Activated CD8-positive, alpha-beta T cell treated with anti-CD3 and anti-CD28 coated beads for 36 hours (primary cell): ENCODE data around the gene TNFRSF14. TPM values are rescaled to one million over a fixed set of nuclear protein-coding genes. Genes with fewer than 3 reads are reported as not detected.

Source experiments
- ATAC-seq: fragments of 200-7000 bp; cut with Tn5 transposase; one replicate; pipeline ENCODE4 v1.10.0; 2021; ENCODE audit warnings: mild to moderate bottlenecking, moderate library complexity
- CTCF ChIA-PET: fragments of 350-600 bp; sonication (Branson Sonifier 250); formaldehyde crosslinking; loops from one replicate; lab custom pipeline; 2021; ENCODE audit warnings: antibody characterized with exemption; lab: Charles Lee
- POLR2A ChIA-PET: fragments of 350-600 bp; sonication (Branson Sonifier 250); formaldehyde crosslinking; loops from one replicate; lab custom pipeline; 2021; ENCODE audit warnings: antibody characterized with exemption; lab: Charles Lee
- DNase-seq: peaks from one replicate; pipeline ENCODE4 v3.0.0-alpha.2; 2020
- H3K27ac Mint-ChIP-seq: one replicate; pipeline ENCODE4 v1.8.0; 2021; ENCODE audit warnings: mild to moderate bottlenecking, mixed read lengths
- H3K27me3 Mint-ChIP-seq: one replicate; pipeline ENCODE4 v1.8.0; 2021; ENCODE audit warnings: mixed read lengths
- H3K36me3 Mint-ChIP-seq: one replicate; pipeline ENCODE4 v1.8.0; 2021; ENCODE audit warnings: low read depth, mixed read lengths
- H3K4me1 Mint-ChIP-seq: one replicate; pipeline ENCODE4 v1.8.0; 2021; ENCODE audit warnings: low read depth, mixed read lengths
- H3K4me3 Mint-ChIP-seq: one replicate; pipeline ENCODE4 v1.8.0; 2021; ENCODE audit warnings: mild to moderate bottlenecking, moderate library complexity, mixed read lengths
- H3K9me3 Mint-ChIP-seq: one replicate; pipeline ENCODE4 v1.8.0; 2021; ENCODE audit warnings: mixed read lengths
- intact Hi-C: fragments of 100-400 bp; cut with micrococcal nuclease; formaldehyde crosslinking; loops from one replicate; pipeline ENCODE4 v1.10.0; 2022
- total RNA-seq, 2 experiments: library from RNA; stranded (reverse); gene quantifications; one replicate each; pipeline ENCODE4 v1.2.3, GENCODE V29; 2021
- TF ChIP-seq, protein P1 (sequence below): fragments of 200-600 bp; IDR thresholded peaks from one replicate; pipeline ENCODE4 v1.8.0; 2022; ENCODE audit warnings: antibody characterized with exemption, mild to moderate bottlenecking

Gene TNFRSF14
- total RNA-seq, 2 experiments from 2014 or later, result 134 to 140 TPM

DNA sequence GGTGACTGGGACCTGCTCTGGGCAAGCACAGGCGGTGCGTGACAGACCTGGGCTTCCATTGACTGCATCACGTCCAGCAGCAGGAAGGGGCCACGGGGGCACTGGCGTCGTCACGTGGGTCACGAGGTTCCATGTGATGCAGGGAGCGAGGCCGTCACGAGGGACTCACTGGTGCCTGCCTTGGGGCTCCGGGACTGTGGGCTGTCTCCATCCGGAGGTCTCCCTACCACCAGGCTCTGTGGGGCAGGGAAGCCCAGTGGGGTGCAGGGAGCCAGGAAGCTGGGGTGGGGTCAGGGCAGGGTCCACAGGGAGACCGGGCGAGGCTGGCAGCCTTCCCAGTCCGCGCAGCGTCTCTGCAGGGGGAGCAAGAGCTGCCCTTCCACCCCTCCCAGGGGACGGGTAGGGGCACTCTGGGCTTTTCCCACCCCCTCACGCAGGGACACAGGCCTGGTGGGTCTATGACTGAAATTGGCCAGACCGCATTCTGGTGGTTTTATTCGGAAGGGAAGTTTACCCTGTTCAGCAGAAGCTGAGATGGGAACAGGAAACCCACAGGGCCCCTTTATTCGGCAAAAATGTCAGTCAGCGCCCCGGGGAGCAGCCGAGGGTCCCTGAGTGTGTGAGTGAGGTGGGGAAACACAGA lies 416 bp upstream of the TNFRSF14 start:
- peak overlapping the region; percentile 99 for H3K27ac Mint-ChIP-seq
- peak; percentile 96 for DNase-seq
- ChIA-PET POLR2A (interaction anchor here (0.6 to 5.7 kb wide), 22 partner anchors 8 to 148 kb away, joined by 3 to 100 read pairs (median 4); partner anchors contain the start of gene PRXL2B), CTCF (interaction anchor here (0.8 to 2.4 kb wide), 12 partner anchors 8 to 91 kb away, joined by 3 to 28 read pairs (median 4); partner anchors contain the start of gene PANK4)
- H3K4me1 Mint-ChIP-seq, result peaks cover 34% of the 10 kb centered on the region
- peak overlapping the region; percentile 99 for H3K4me3 Mint-ChIP-seq
- no peaks in the 10 kb centered on the region for H3K27me3 Mint-ChIP-seq
- intact Hi-C loops, result loop anchor here (2.0 to 10.0 kb wide), 2 partner anchors 23 to 89 kb away; no protein-coding TSS in a partner anchor
- no peaks in the 10 kb centered on the region for H3K9me3 Mint-ChIP-seq
- TF ChIP-seq, protein P1, sequence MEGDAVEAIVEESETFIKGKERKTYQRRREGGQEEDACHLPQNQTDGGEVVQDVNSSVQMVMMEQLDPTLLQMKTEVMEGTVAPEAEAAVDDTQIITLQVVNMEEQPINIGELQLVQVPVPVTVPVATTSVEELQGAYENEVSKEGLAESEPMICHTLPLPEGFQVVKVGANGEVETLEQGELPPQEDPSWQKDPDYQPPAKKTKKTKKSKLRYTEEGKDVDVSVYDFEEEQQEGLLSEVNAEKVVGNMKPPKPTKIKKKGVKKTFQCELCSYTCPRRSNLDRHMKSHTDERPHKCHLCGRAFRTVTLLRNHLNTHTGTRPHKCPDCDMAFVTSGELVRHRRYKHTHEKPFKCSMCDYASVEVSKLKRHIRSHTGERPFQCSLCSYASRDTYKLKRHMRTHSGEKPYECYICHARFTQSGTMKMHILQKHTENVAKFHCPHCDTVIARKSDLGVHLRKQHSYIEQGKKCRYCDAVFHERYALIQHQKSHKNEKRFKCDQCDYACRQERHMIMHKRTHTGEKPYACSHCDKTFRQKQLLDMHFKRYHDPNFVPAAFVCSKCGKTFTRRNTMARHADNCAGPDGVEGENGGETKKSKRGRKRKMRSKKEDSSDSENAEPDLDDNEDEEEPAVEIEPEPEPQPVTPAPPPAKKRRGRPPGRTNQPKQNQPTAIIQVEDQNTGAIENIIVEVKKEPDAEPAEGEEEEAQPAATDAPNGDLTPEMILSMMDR, result no peak
- peaks cover 23% of the 10 kb centered on the region for H3K36me3 Mint-ChIP-seq
- peak; percentile 66 for ATAC-seq

DNA sequence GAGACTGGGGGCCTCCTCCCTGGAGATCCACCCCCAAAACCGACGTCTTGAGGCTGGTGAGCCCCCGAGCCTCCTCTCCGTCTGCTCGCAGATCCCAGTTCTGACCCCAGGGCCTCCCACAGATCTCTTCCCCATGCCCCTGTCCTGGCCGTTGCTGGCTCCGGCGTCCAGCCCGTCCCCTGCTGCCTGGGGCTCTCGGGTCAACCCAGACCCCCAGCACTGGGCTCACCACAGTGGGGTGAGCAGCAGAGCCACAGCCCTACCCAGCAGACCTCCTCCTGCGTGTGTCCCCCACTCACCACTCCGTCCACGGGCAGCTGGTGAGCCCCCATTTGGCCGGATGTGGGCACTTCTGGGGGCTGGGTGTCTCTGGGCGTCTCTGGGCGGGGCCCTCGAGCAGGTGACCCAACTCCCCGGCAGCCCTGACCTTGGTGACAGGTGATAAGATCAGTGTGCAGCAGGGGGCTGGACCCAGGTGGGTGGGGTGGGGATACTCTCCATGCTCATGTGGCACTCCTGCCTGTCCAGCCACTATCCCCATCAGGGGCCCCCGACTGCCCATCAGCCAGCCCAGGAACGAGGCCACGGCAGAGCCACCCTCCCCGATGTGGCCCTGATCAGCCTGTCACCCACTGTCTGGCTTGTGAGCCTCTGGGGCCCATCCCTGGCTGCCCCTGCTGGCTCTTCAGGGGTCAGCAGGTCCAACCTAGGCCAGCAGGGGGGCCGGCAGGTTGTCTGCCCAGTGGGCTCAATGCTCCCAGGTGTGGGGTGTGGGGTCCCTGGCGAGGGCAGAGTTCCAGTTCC lies 709 bp downstream of the TNFRSF14 start:
- Mint-ChIP-seq H3K27ac (peak overlapping the region; percentile 99), H3K9me3 (no peaks in the 10 kb centered on the region), H3K4me3 (peak overlapping the region; percentile 99), H3K27me3 (no peaks in the 10 kb centered on the region), H3K36me3 (peaks cover 31% of the 10 kb centered on the region), H3K4me1 (peaks cover 33% of the 10 kb centered on the region)
- DNase-seq, result peak; percentile 74
- TF ChIP-seq, protein P1, result no peak
- ChIA-PET POLR2A (interaction anchor here (0.5 to 5.7 kb wide), 18 partner anchors 8 to 149 kb away, joined by 3 to 100 read pairs (median 4); partner anchors contain the start of gene PRXL2B), CTCF (interaction anchor here (0.8 to 2.4 kb wide), 11 partner anchors 9 to 89 kb away, joined by 3 to 28 read pairs (median 4); no protein-coding TSS in a partner anchor)
- peak; percentile 9 for ATAC-seq
- intact Hi-C loops, result loop anchor here (2.0 to 10.0 kb wide), 2 partner anchors 22 to 88 kb away; no protein-coding TSS in a partner anchor

DNA sequence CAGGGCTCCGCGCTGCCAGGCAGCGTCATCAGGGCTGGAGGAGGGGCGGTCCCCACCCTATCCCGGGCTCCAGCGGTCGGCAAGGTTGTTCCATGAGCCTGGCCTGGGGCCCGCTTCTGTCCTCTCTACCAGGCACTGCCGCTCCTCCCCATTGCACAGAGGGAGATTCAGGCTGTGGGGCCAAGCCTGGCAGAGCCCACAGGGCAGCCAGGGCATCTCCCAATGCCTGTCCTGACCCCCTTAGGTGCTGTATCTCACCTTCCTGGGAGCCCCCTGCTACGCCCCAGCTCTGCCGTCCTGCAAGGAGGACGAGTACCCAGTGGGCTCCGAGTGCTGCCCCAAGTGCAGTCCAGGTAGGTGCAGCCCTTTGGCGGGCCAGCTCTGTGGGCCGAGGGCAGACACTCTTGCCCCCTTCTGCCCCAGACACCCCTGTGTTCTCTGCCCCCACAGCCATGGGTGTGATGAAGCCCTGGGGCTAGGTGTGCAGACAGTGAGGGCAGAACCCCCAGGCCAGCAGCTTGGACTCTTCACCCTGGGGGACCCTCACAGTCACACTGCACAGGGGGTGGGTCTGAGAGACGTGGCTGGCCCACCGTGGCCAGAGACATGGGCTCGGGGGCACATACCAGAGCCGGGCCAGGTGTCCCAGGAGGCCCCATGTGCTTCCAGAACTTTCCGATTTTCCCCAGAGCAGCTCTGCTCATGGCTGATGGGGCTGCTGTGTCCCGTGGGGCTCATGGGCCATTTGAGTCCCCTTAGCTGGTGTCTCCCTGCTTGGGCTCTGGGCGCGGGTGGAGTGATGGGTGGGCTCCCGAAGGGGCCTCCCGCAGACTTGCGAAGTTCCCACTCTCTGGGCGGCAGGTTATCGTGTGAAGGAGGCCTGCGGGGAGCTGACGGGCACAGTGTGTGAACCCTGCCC lies 1.6 kb downstream of the TNFRSF14 start:
- POLR2A ChIA-PET, result interaction anchor here (0.5 to 5.7 kb wide), 9 partner anchors 9 to 85 kb away, joined by 3 to 100 read pairs (median 11); partner anchors contain the start of gene PRXL2B
- Mint-ChIP-seq H3K4me3 (peak overlapping the region; percentile 99), H3K4me1 (peaks cover 33% of the 10 kb centered on the region), H3K27me3 (no peaks in the 10 kb centered on the region), H3K9me3 (no peaks in the 10 kb centered on the region), H3K27ac (peak overlapping the region; percentile 99), H3K36me3 (peaks cover 31% of the 10 kb centered on the region)
- CTCF ChIA-PET, result interaction anchor here (1.0 to 1.8 kb wide), 3 partner anchors 10 to 20 kb away, joined by 4 to 11 read pairs (median 4); no protein-coding TSS in a partner anchor
- TF ChIP-seq, protein P1, result no peak
- intact Hi-C loops, result loop anchor here (2.0 to 10.0 kb wide), 2 partner anchors 21 to 87 kb away; no protein-coding TSS in a partner anchor
- ATAC-seq (no peak), DNase-seq (no peak)

DNA sequence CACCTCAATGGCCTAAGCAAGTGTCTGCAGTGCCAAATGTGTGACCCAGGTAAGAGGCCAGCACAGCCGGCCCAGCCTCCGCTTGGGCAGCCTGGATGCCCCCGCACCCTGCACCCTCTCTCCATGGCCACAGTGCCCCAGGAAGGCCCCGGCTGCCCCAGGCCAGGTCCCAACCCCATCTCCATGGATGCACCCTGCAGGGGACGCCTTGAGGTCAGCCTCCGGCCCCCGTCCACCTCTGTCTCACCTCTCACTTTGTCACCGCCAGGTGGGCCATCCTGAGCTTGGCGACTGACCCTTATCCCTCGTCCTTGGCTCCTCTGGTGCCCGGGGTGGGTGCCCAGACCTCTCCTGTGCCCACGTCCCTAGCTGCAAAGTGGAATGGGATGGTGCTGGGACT lies 2.2 kb downstream of the TNFRSF14 start:
- Mint-ChIP-seq H3K4me3 (peak overlapping the region; percentile 99), H3K4me1 (peaks cover 33% of the 10 kb centered on the region), H3K27ac (peak overlapping the region; percentile 99), H3K27me3 (no peaks in the 10 kb centered on the region), H3K9me3 (no peaks in the 10 kb centered on the region), H3K36me3 (peaks cover 31% of the 10 kb centered on the region)
- CTCF ChIA-PET, result interaction anchor here (1.0 to 1.8 kb wide), 2 partner anchors 11 to 19 kb away, joined by 4 read pairs; no protein-coding TSS in a partner anchor
- ATAC-seq (no peak), DNase-seq (no peak)
- POLR2A ChIA-PET, result interaction anchor here (1.1 to 5.7 kb wide), 5 partner anchors 9 to 35 kb away, joined by 3 to 100 read pairs (median 11); partner anchors contain the start of gene PRXL2B
- TF ChIP-seq, protein P1, result no peak
- intact Hi-C loops, result loop anchor here (10.0 kb wide), 1 partner anchor 86 kb away; no protein-coding TSS in a partner anchor
